PFSK-1 (cell line): ENCODE measurements around the gene TBRG4.

Experiments used
- POLR2AphosphoS5 ChIP-seq: IDR thresholded peaks from 2 replicates; pipeline ENCODE4 v1.6.1; 2012; ENCODE audit warnings: low read depth, mild to moderate bottlenecking, control low read depth, low read length, moderate library complexity
- REST ChIP-seq, 2 experiments: IDR thresholded peaks; 2 replicates each; pipeline versions ENCODE4 v1.6.1 to v1.8.0; 2011 to 2012; ENCODE audit warnings: low read depth in 2 of 2, low read length in 2 of 2, control low read depth in 1 of 2, inconsistent platforms in 1 of 2, mild to moderate bottlenecking in 1 of 2, moderate library complexity in 1 of 2; ENCODE audit not compliant: insufficient read depth in 1 of 2

GRCh38 chr7:45055594-45056219 is 55.8 kb downstream of the TBRG4 start:
- no peak for TF ChIP-seq REST (IDR thresholded peaks at IDR 0.05; ENCODE audit: insufficient read depth in 1 of 2, low read depth in 2 of 2, low read length in 2 of 2)
- no peak for TF ChIP-seq POLR2AphosphoS5
